M059J (cell line): Measurements from ENCODE around the gene CMSS1. TPM values are rescaled to one million over a fixed set of nuclear protein-coding genes. Genes with fewer than 3 reads are reported as not detected.

Experiments
- DNase-seq: peaks from one replicate; pipeline ENCODE4 v3.0.0-alpha.2; 2012; ENCODE audit warnings: low read depth
- total RNA-seq: library from RNA; depleted of rRNA; stranded (reverse); fragments of >200 nt; shearing (Covaris generic); gene quantifications from 2 replicates; pipeline ENCODE4 v1.2.3, GENCODE V29; 2014

CMSS1 gene
- total RNA-seq, 1 experiment from 2014 or later, result 49.9 TPM

- no peak for DNase-seq
Observed at GRCh38 chr3:100105501-100105900, 287.8 kb downstream of the CMSS1 start.

GRCh38 chr3:100106094-100106493 is 288.4 kb downstream of the CMSS1 start:
- peak; percentile 41 for DNase-seq

DNA sequence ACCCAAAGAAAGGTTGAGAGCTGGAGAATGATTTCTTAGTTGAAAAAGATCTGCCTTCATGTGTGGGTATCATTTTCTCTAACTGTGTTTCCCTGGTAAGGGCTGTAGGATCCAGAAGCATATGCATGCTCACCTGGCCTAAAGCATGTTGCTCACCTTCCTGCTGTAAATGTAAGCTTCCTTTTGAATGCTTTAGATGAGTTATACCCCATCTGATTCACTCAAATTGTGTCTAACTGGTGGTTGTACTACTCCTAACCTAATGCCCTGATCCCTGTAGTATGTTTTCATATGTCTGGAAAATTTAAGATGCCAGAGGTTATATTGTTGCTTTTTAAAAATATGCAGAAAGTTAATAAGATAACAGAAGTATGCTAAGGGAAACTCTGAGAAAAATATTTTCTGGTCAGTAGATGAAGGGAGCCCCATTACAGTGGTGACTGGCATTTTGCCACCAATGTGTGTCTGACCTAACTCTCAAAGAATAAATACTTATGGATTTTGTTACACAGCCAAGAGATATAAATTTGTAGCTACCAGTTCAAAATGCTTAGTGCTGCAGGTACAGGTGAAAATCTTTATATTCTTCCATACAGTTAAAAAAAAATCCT is 289.0 kb downstream of the CMSS1 start:
- peak; percentile 67 for DNase-seq

GRCh38 chr3:100107221-100107814 is 289.7 kb downstream of the CMSS1 start:
- DNase-seq, result peak; percentile 97

GRCh38 chr3:100108464-100109079 is 290.9 kb downstream of the CMSS1 start:
- DNase-seq, result no peak

DNA sequence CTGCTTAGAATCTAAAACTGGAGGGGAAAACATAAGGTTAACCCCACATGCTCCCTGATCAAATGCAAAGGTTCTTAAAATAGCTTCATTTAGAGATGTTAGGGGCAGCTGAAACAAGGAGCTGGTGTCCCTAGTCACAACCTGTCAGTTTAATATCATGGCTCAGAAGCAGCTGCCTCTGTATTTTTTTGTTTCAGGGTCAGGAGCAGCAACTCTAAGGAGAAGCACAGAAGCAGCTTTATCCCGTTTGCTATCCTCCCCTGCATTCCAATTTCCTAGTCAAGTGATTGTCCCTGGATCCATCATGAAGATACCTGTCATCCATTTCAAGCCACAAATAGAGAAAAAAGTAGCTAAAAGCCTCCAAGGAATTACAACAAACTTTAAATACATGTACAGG is 292.5 kb downstream of the CMSS1 start:
- DNase-seq, result no peak

DNA sequence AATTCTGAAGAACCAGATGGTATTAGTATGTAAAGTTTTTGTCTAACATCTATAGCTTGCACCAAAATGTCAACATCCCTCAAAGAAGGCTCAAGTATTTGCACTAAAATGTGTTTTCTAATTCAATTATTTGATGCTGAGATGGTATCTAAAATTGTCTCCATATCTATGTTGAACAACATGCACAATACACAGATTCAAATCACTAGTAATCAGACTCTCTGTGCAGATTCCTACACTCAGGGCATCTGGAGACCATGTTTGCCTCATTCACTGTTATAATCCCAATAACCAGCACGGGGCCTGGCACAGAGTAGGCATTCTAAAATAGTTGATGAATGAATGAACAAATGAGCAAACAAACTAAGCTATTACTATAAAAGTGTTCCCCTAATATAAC is 294.1 kb downstream of the CMSS1 start:
- no peak for DNase-seq

GRCh38 chr3:100113723-100114412 is 296.2 kb downstream of the CMSS1 start:
- no peak for DNase-seq

GRCh38 chr3:100114413-100115030 is 296.9 kb downstream of the CMSS1 start, which contains the start of gene FILIP1L:
TSS of gene FILIP1L (minus strand) at chr3:100114501.
- DNase-seq, result no peak

DNA sequence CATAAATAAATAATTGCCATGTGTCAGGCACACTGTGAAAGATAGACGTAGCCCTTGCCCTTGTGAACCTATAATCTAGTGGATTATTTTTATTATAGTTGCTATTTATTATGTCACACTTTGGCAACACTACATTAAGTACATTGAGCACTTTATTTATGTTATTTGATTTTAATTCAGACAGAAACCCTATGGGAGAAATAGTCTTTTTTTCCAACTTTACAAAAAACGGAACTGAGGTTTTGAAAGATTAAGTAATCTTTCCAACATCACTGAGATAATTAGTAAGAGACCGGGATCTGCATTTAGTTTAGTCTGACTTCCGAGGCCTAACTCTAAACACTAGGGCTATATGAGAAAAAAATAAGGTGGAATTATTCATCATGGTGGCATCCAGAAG is 299.4 kb downstream of the CMSS1 start:
- no peak for DNase-seq

- no peak for DNase-seq
Observed at GRCh38 chr3:100120012-100120411, 302.4 kb downstream of the CMSS1 start.

- DNase-seq, result no peak
Observed at GRCh38 chr3:100120693-100121092, 303.0 kb downstream of the CMSS1 start.

DNA sequence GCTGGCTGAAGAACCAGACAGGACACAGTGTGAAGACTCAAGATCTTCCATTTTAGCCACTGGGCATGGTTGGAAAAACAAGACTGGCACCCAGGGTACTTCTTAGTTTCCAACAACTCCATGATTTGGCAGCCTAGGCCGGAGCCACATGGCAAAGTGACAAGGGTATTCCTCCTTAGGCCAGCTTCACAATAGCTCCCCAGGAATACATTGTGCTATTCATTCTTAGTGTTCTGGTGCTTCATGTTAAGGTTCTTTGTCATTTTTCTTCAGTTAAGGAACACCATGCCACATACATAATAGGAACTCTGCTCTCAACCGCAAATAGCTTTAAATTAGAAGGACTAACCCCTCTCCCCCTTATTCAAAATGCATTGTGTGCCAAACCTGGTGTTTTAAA is 304.7 kb downstream of the CMSS1 start:
- DNase-seq, result no peak

DNA sequence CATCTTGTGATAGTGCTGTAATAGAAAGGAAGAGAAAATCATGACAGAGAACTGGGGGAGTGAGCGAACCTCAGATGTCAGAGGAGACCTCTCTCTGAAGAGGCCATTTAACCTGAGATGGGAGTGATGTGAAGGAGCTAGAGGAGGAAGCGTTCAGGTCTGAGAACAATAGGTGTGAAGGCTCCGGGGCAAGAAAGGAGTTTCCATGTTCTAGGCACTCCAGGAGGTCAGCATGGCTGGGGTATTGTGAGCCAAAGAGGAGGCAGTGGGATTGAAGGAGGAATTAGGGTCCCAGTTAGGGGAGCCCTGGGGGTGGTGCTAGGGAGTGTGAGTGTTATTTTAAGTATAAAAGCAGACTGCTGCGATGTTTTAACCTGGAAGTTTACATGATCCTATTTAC is 305.4 kb downstream of the CMSS1 start:
- no peak for DNase-seq

DNA sequence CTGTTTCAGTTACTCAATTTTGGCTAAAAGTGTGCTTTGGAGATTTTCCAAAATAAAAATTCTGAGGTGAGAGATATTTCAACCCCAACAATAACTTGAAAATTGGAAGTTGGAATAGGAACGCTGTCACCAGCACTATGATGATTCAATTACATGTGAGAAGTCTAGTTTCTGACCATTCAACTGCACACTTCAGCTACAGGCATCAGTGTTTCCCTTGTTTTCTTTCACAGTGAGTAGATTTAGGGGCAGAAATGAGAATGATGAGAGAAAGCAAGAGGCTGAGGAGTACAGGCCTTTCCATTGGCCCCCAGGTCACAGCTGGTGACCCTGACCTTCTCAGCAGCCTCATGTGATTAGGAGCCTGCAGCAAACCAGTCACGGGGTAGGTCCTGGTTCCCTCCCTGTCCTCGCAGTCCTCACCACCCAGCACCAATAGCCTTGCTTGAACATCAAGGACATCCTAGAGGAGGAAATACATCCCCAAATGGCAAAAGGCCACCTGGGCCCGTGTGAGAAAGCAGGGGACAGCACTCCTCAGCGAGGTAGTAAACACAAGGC is 306.6 kb downstream of the CMSS1 start:
- DNase-seq, result no peak

DNA sequence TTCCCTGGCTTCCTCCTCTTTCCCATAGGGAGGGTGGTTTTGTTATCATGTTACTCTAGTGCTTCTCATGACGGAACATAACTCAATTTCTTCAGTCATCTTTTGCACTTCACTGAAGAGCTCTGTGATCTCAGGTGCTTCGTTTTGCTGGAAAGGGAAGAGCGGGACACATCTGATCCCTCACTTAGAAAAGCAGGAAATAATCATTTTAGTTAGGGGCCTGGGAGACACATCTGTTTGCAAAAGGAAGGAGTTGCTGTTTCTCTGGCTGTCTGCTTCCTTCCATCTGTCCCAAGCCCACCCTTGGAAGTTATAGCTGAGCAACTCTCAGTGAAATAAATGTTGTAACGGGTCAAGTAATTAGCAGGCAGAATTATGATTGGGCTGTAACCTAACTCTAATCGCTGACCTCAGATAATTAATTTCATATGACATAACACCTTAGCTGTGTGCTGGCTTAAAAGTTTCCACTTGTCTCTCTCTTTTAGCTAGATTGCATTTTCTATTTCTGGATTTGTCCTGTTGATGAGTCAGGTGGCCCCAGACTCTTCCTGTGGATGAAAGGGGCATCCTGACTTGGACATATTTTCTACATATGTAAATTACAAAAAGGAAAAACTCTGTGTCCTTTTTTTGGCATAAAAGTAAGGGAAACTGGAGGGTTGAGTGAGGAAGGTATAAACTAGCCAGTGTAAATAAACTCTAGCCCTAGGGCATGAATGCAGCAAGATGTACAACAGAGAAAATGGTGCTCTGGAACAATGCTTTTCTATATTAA is 307.7 kb downstream of the CMSS1 start:
- DNase-seq, result peak; percentile 77

DNA sequence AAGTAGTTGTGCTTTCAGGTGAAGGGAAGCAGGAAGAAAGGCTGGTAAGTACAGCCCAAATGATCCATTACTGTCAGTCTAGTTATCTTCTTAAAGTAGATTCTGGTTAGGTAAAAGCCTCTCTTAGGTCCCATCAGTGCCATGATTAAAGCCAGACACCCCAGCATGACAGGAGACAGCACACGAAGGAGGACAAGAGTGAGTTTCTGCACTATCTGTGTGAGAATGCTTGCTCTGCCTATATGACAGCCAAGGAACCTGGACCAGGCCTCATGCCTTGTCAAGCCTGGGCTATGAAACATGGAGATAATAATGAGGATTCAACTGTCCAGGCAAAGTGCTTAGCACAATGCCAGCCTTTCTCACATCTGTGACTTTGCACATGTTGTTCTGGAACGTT is 310.1 kb downstream of the CMSS1 start:
- no peak for DNase-seq

- no peak for DNase-seq
Observed at GRCh38 chr3:100128565-100128964, 310.9 kb downstream of the CMSS1 start.

DNA sequence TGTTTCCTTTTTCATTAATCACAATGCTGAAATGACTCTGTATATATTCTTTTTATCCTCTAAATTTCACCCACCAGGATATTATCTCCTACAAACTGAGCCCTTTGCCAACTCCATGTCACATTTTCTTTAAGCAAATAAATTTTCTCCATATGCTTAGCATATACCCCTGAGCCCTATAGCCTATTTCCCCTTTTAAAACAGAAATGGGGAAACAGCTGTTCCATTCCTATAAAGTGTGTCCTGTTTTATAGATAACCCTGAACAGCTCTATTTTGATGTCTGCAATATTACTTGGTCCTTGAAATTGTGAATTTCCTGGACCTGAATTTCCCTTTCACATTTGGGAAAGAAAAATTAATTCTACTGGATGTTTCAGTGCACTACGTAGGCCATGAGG is 312.3 kb downstream of the CMSS1 start:
- DNase-seq, result no peak

DNA sequence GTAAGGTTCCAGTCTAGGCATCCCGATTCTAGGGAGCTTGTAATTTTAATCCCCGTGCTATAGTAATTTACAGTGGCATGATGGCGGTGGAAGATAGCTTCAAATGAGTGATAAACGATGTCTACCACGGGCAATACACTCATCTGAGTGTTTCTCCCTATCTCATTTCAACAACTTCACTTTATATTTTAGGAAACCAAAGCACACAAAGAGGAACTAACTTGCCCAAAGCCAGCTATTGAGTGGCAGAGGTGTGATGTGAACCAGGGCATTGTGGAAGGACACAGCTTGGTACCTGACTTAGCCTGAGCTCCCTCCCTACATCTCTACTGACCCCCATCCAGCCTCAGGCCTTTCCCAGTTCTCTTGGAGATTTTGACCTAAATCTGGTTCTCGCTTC is 313.6 kb downstream of the CMSS1 start:
- DNase-seq, result no peak

DNA sequence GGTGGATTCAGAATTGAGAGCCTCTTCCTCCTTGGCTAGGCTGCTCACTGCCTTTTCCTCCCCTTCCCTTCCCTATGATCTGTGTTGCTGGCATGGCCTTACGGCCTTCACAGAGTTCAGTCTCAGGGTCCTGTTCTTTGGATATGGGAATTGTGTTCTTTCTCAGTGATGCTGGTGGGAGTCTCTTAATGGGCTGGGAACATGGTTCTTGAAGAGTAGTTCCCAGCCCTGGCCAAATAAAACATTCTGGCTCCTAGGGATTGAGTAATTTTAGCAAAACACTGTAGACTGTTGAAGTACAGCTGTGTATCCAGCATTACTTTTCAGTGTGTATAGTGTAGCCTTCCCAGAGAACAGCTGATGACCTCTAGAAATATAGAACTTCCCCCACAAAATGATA is 319.3 kb downstream of the CMSS1 start:
- no peak for DNase-seq
